Prostate gland (tissue), 2 donors: ENCODE data around the gene CSRP1. TPM values are rescaled to one million over a fixed set of nuclear protein-coding genes. Genes with fewer than 3 reads are reported as not detected.

Source experiments
- DNase-seq: peaks from one replicate; pipeline ENCODE4 v3.0.0-alpha.2; 2019; ENCODE audit warnings: low spot score
- H3K27ac ChIP-seq, 2 donors: fragments of 200-600 bp; sonication (generic); 2 replicates each; pipeline ENCODE4 v1.5.1; 2017 to 2019
- H3K27me3 ChIP-seq: fragments of 200-600 bp; sonication (generic); replicated peaks from 2 replicates; pipeline ENCODE4 v1.5.1; 2019; ENCODE audit not compliant: insufficient read depth
- H3K36me3 ChIP-seq, 2 donors: fragments of 200-600 bp; sonication (generic); 1 replicate in 1 of 2; 2 replicates in 1 of 2; pipeline versions ENCODE4 v1.5.1 to v1.8.1; 2017 to 2019
- H3K4me1 ChIP-seq: fragments of 200-600 bp; sonication (generic); replicated peaks from 2 replicates; pipeline ENCODE4 v1.5.1; 2019
- H3K4me3 ChIP-seq, 2 donors: fragments of 200-600 bp; sonication (generic); 2 replicates each; pipeline ENCODE4 v1.5.1; 2017 to 2019
- H3K9me3 ChIP-seq: fragments of 200-600 bp; sonication (generic); 2 replicates; pipeline ENCODE4 v1.5.1; 2017
- CTCF ChIP-seq, 4 experiments: fragments of 200-600 bp in 2 of 4; fragments of 450-650 bp in 2 of 4; sonication (generic) in 2 of 4; IDR thresholded peaks; 1 replicate in 3 of 4; 2 replicates in 1 of 4; pipeline ENCODE4 v1.5.1; 2016 to 2019; ENCODE audit warnings: antibody characterized with exemption in 4 of 4, mild to moderate bottlenecking in 2 of 4, moderate library complexity in 2 of 4
- POLR2A ChIP-seq: fragments of 450-650 bp; IDR thresholded peaks from one replicate; pipeline ENCODE4 v1.6.1; 2016; ENCODE audit warnings: antibody characterized with exemption, mild to moderate bottlenecking
- POLR2AphosphoS5 ChIP-seq: sonication (generic); formaldehyde crosslinking; IDR thresholded peaks from one replicate; pipeline ENCODE4 v1.6.1; 2017; ENCODE audit warnings: antibody characterized with exemption
- WGBS: methylation state at CpG from one replicate; pipeline ENCODE4 v1.1.5; 2018; 5-methylcytosine and 5-hydroxymethylcytosine counted together
- intact Hi-C: fragments of 100-400 bp; cut with DNase I; formaldehyde crosslinking; loops from one replicate; pipeline ENCODE4 v1.14.2; 2022
- total RNA-seq, 2 donors: library from RNA; depleted of rRNA; stranded (reverse); fragments of >200 nt; gene quantifications; one replicate each; pipeline ENCODE4 v1.1.0, GENCODE V29; 2016

The CSRP1 gene
- total RNA-seq, 2 donors from 2014 or later: 1,117 to 1,634 TPM

GRCh38 chr1:201503397-201504176, 3.3 kb downstream of the CSRP1 start:
- Histone ChIP-seq H3K4me1 (peaks cover 21% of the 10 kb centered on the region), H3K4me3 (peak overlapping the region in 1 of 2 donors; percentile 10), H3K27ac (peak overlapping the region; percentile 91 to 96), H3K27me3 (no peaks in the 10 kb centered on the region), H3K36me3 (no peaks in the 10 kb centered on the region), H3K9me3 (no peaks in the 10 kb centered on the region)
- WGBS: 18% methylated on average over 13 of the region's 13 CpGs
- DNase-seq: peak; percentile 82
- peak; percentile 94 for TF ChIP-seq POLR2AphosphoS5
- peak; percentile 76 for TF ChIP-seq POLR2A
- no peak for TF ChIP-seq CTCF (IDR thresholded peaks at IDR 0.05)
- intact Hi-C loops: loop anchor here (2.0 kb wide), 1 partner anchor 15 kb away; no protein-coding TSS in a partner anchor

DNA sequence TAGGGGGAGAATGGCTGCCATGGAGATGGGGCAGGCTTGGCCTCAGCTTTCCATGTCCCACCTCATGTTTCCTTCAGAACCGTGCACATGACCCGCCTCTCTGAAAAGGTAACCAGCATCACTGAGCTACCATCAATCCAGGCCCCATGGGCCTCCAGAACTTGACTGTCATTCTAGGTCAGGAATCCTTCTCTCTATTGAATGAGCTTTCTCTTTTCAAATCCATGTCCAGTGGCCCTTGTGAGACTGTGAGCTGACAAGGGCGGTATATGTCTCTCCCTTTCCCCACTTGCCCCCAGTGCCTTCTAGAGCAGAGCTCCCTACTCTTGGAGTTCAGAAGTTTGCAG, 4.4 kb downstream of the CSRP1 start:
- no peaks in the 10 kb centered on the region for H3K36me3 ChIP-seq
- H3K4me3 ChIP-seq: no peak overlapping the region
- H3K27ac ChIP-seq: peak overlapping the region; percentile 91 to 96
- DNase-seq: no peak
- no peaks in the 10 kb centered on the region for H3K9me3 ChIP-seq
- intact Hi-C loops: no loop called here
- WGBS: 47% methylated on average over 3 of the region's 3 CpGs
- no peak for TF ChIP-seq POLR2AphosphoS5
- no peaks in the 10 kb centered on the region for H3K27me3 ChIP-seq
- H3K4me1 ChIP-seq: peaks cover 16% of the 10 kb centered on the region

DNA sequence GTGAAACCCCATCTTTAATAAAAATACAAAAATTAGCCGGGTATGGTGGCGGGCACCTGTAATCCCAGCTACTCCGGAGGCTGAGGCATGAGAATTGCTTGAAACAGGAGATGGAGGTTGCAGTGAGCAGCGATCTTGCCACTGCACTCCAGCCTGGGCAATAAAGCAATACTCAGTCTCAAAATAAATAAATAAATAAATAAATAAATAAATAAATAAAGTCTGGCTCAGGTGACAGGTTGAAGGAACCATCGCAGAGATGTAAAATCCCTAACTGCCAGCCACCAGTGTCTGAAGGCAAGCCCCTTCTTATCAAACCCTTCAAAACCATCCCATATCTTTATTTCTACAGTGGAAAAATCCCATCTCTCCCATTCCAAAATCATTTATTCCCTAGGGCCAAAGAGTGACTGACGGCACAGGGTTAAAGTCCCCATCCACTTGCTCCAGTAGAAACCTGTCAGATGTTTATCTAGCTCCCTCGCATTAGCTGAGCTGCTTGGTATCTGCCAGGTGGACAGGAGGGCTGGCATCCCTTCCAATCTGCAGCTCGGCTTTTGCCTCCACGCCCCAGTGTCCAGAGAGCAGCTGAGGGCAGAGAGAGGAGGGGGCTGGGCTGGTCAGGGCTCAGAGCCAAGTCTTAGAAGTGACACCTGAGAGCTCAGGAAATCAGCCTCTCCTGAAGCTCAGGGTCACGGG, 5.0 kb downstream of the CSRP1 start:
- H3K9me3 ChIP-seq: no peaks in the 10 kb centered on the region
- peak; percentile 37 for DNase-seq
- no peak overlapping the region for H3K4me3 ChIP-seq
- 52% methylated on average over 9 of the region's 10 CpGs for whole genome bisulfite sequencing
- peak overlapping the region; percentile 91 to 96 for H3K27ac ChIP-seq
- no peaks in the 10 kb centered on the region for H3K36me3 ChIP-seq
- no peaks in the 10 kb centered on the region for H3K27me3 ChIP-seq
- no peak for TF ChIP-seq POLR2A
- TF ChIP-seq CTCF (IDR thresholded peaks at IDR 0.05): no peak
- TF ChIP-seq POLR2AphosphoS5: peak; percentile 42
- peaks cover 14% of the 10 kb centered on the region for H3K4me1 ChIP-seq
- intact Hi-C loops: no loop called here

- no peaks in the 10 kb centered on the region for H3K9me3 ChIP-seq
- TF ChIP-seq POLR2A (no peak), POLR2AphosphoS5 (no peak), CTCF (IDR thresholded peaks at IDR 0.05) (no peak)
- peak overlapping the region; percentile 91 to 96 for H3K27ac ChIP-seq
- peaks cover 22% of the 10 kb centered on the region for H3K4me1 ChIP-seq
- no peaks in the 10 kb centered on the region for H3K27me3 ChIP-seq
- no peak overlapping the region for H3K4me3 ChIP-seq
- WGBS: 58% methylated on average over 8 of the region's 8 CpGs
- intact Hi-C loops: no loop called here
- DNase-seq: no peak
- no peaks in the 10 kb centered on the region for H3K36me3 ChIP-seq
These were observed 5.8 kb downstream of the CSRP1 start for GRCh38 chr1:201501144-201501543.

- peak; percentile 55 for DNase-seq
- H3K4me3 ChIP-seq: no peak overlapping the region
- peaks cover 25% of the 10 kb centered on the region for H3K4me1 ChIP-seq
- TF ChIP-seq CTCF (IDR thresholded peaks at IDR 0.05) (no peak), POLR2A (no peak), POLR2AphosphoS5 (peak; percentile 67)
- WGBS: 15% methylated on average over 4 of the region's 4 CpGs
- H3K27ac ChIP-seq: peak overlapping the region; percentile 91 to 96
- intact Hi-C loops: no loop called here
- no peaks in the 10 kb centered on the region for H3K27me3 ChIP-seq
- no peaks in the 10 kb centered on the region for H3K9me3 ChIP-seq
- no peaks in the 10 kb centered on the region for H3K36me3 ChIP-seq
These were observed 6.2 kb downstream of the CSRP1 start for GRCh38 chr1:201500670-201501120.
